Activated CD8-positive, alpha-beta T cell treated with anti-CD3 and anti-CD28 coated beads, Interleukin-2, amount 10 ng/mL, durations not matched to agents 7 days and 5 days (primary cell): ENCODE results near the gene C6orf132. TPM values are rescaled to one million over a fixed set of nuclear protein-coding genes. Genes with fewer than 3 reads are reported as not detected.

Experiments
- ATAC-seq: fragments of 150-1000 bp; cut with Tn5 transposase; one replicate; pipeline ENCODE4 v1.10.0; 2021; ENCODE audit warnings: moderate library complexity
- CTCF ChIA-PET: fragments of 350-600 bp; sonication (Branson Sonifier 250); formaldehyde crosslinking; loops from one replicate; lab custom pipeline; 2021; ENCODE audit warnings: antibody characterized with exemption; lab: Charles Lee
- POLR2A ChIA-PET: fragments of 350-600 bp; sonication (Branson Sonifier 250); formaldehyde crosslinking; loops from one replicate; lab custom pipeline; 2021; ENCODE audit warnings: antibody characterized with exemption; lab: Charles Lee
- DNase-seq: peaks from one replicate; pipeline ENCODE4 v3.0.0-alpha.2; 2020
- H3K27ac Mint-ChIP-seq: one replicate; pipeline ENCODE4 v1.8.0; 2021; ENCODE audit warnings: mild to moderate bottlenecking, mixed read lengths
- H3K27me3 Mint-ChIP-seq: one replicate; pipeline ENCODE4 v1.8.0; 2021; ENCODE audit warnings: low read depth, mixed read lengths
- H3K36me3 Mint-ChIP-seq: one replicate; pipeline ENCODE4 v1.8.0; 2021; ENCODE audit warnings: low read depth, mixed read lengths
- H3K4me1 Mint-ChIP-seq: one replicate; pipeline ENCODE4 v1.8.0; 2021; ENCODE audit warnings: low read depth, mixed read lengths
- H3K4me3 Mint-ChIP-seq: one replicate; pipeline ENCODE4 v1.8.0; 2021; ENCODE audit warnings: mild to moderate bottlenecking, mixed read lengths
- H3K9me3 Mint-ChIP-seq: one replicate; pipeline ENCODE4 v1.8.0; 2022; ENCODE audit warnings: mixed read lengths; ENCODE audit not compliant: insufficient read depth
- total RNA-seq, 2 experiments: library from RNA; stranded (reverse); gene quantifications; one replicate each; pipeline ENCODE4 v1.2.3, GENCODE V29; 2021

Gene C6orf132
- total RNA-seq, 2 experiments from 2014 or later: 0.03 TPM; not detected in 1

- ChIA-PET CTCF (interaction anchor here (1.7 kb wide), 1 partner anchor 19 kb away, joined by 10 read pairs; no protein-coding TSS in a partner anchor), POLR2A (no interaction called here)
- H3K27me3 Mint-ChIP-seq: no peaks in the 10 kb centered on the region
- H3K4me3 Mint-ChIP-seq: no peak overlapping the region
- H3K9me3 Mint-ChIP-seq: no peaks in the 10 kb centered on the region
- peaks cover 12% of the 10 kb centered on the region for H3K36me3 Mint-ChIP-seq
- DNase-seq (no peak), ATAC-seq (no peak)
- no peak overlapping the region for H3K27ac Mint-ChIP-seq
- H3K4me1 Mint-ChIP-seq: no peaks in the 10 kb centered on the region
These were observed 57.5 kb downstream of the C6orf132 start for GRCh38 chr6:42084889-42085288.

- no peak for ATAC-seq
- ChIA-PET CTCF (interaction anchor here (7.4 kb wide), 1 partner anchor 20 kb away, joined by 26 read pairs; no protein-coding TSS in a partner anchor), POLR2A (no interaction called here)
- no peak for DNase-seq
- Mint-ChIP-seq H3K4me3 (no peak overlapping the region), H3K4me1 (no peaks in the 10 kb centered on the region), H3K27ac (no peak overlapping the region), H3K27me3 (no peaks in the 10 kb centered on the region), H3K9me3 (no peaks in the 10 kb centered on the region), H3K36me3 (peaks cover 21% of the 10 kb centered on the region)
These were observed 58.9 kb downstream of the C6orf132 start for GRCh38 chr6:42083530-42083929.

GRCh38 chr6:42079941-42080464 is 62.4 kb downstream of the C6orf132 start:
- no peak overlapping the region for H3K4me3 Mint-ChIP-seq
- H3K4me1 Mint-ChIP-seq: no peaks in the 10 kb centered on the region
- CTCF ChIA-PET: interaction anchor here (0.8 to 7.4 kb wide), 4 partner anchors 12 to 294 kb away, joined by 3 to 26 read pairs (median 3); no protein-coding TSS in a partner anchor

GRCh38 chr6:42078386-42078785 is 64.0 kb downstream of the C6orf132 start:
- no peak overlapping the region for H3K4me3 Mint-ChIP-seq
- no peak overlapping the region for H3K27ac Mint-ChIP-seq
- ChIA-PET CTCF (interaction anchor here (7.4 kb wide), 1 partner anchor 25 kb away, joined by 26 read pairs; no protein-coding TSS in a partner anchor), POLR2A (no interaction called here)
- H3K4me1 Mint-ChIP-seq: no peaks in the 10 kb centered on the region
- H3K36me3 Mint-ChIP-seq: peaks cover 48% of the 10 kb centered on the region
- H3K9me3 Mint-ChIP-seq: no peaks in the 10 kb centered on the region
- no peaks in the 10 kb centered on the region for H3K27me3 Mint-ChIP-seq
- ATAC-seq: no peak
- no peak for DNase-seq

More at GRCh38 chr6:42079941-42080464, 62.4 kb downstream of the C6orf132 start:
- ATAC-seq: no peak
- peaks cover 41% of the 10 kb centered on the region for H3K36me3 Mint-ChIP-seq
- DNase-seq: no peak
- no peaks in the 10 kb centered on the region for H3K27me3 Mint-ChIP-seq
- no peak overlapping the region for H3K27ac Mint-ChIP-seq
- POLR2A ChIA-PET: no interaction called here
- no peaks in the 10 kb centered on the region for H3K9me3 Mint-ChIP-seq

- Mint-ChIP-seq H3K9me3 (no peaks in the 10 kb centered on the region), H3K4me1 (no peaks in the 10 kb centered on the region), H3K27me3 (no peaks in the 10 kb centered on the region), H3K27ac (no peak overlapping the region), H3K36me3 (peaks cover 53% of the 10 kb centered on the region), H3K4me3 (no peak overlapping the region)
- CTCF ChIA-PET: interaction anchor here (2.0 to 3.3 kb wide), 2 partner anchors 9 to 29 kb away, joined by 4 to 17 read pairs; no protein-coding TSS in a partner anchor
- POLR2A ChIA-PET: no interaction called here
- peak; percentile 61 for DNase-seq
- ATAC-seq: no peak
These were observed 67.1 kb downstream of the C6orf132 start for GRCh38 chr6:42075159-42075838.

GRCh38 chr6:42073287-42073686 is 69.1 kb downstream of the C6orf132 start:
- Mint-ChIP-seq H3K36me3 (peaks cover 39% of the 10 kb centered on the region), H3K9me3 (no peaks in the 10 kb centered on the region), H3K4me3 (no peak overlapping the region), H3K4me1 (no peaks in the 10 kb centered on the region), H3K27me3 (no peaks in the 10 kb centered on the region), H3K27ac (peak overlapping the region; percentile 17)
- ChIA-PET CTCF (interaction anchor here (1.1 to 3.3 kb wide), 2 partner anchors 31 to 152 kb away, joined by 3 to 17 read pairs; partner anchors contain the start of genes BYSL and MED20), POLR2A (no interaction called here)
- ATAC-seq (no peak), DNase-seq (no peak)

GRCh38 chr6:42071881-42072583 is 70.4 kb downstream of the C6orf132 start:
- Mint-ChIP-seq H3K36me3 (peaks cover 34% of the 10 kb centered on the region), H3K27ac (no peak overlapping the region), H3K4me1 (no peaks in the 10 kb centered on the region), H3K4me3 (no peak overlapping the region), H3K27me3 (no peaks in the 10 kb centered on the region), H3K9me3 (no peaks in the 10 kb centered on the region)
- POLR2A ChIA-PET: no interaction called here
- no peak for DNase-seq
- CTCF ChIA-PET: no interaction called here
- no peak for ATAC-seq

GRCh38 chr6:42068872-42069522 is 73.4 kb downstream of the C6orf132 start:
- Mint-ChIP-seq H3K27ac (no peak overlapping the region), H3K4me3 (no peak overlapping the region), H3K27me3 (no peaks in the 10 kb centered on the region), H3K36me3 (peaks cover 30% of the 10 kb centered on the region), H3K4me1 (no peaks in the 10 kb centered on the region), H3K9me3 (no peaks in the 10 kb centered on the region)
- ATAC-seq: no peak
- ChIA-PET CTCF (no interaction called here), POLR2A (no interaction called here)
- no peak for DNase-seq

- no peaks in the 10 kb centered on the region for H3K4me1 Mint-ChIP-seq
- ATAC-seq (no peak), DNase-seq (no peak)
- no peaks in the 10 kb centered on the region for H3K9me3 Mint-ChIP-seq
- H3K27me3 Mint-ChIP-seq: no peaks in the 10 kb centered on the region
- H3K27ac Mint-ChIP-seq: no peak overlapping the region
- H3K36me3 Mint-ChIP-seq: peaks cover 27% of the 10 kb centered on the region
- no peak overlapping the region for H3K4me3 Mint-ChIP-seq
- ChIA-PET CTCF (interaction anchor here (1.5 kb wide), 1 partner anchor 36 kb away, joined by 4 read pairs; no protein-coding TSS in a partner anchor), POLR2A (no interaction called here)
These were observed 74.2 kb downstream of the C6orf132 start for GRCh38 chr6:42068173-42068572.

- POLR2A ChIA-PET: interaction anchor here (1.2 kb wide), 1 partner anchor 10 kb away, joined by 6 read pairs; no protein-coding TSS in a partner anchor
- Mint-ChIP-seq H3K4me3 (no peak overlapping the region), H3K27ac (no peak overlapping the region), H3K36me3 (peaks cover 25% of the 10 kb centered on the region), H3K9me3 (no peaks in the 10 kb centered on the region), H3K27me3 (no peaks in the 10 kb centered on the region), H3K4me1 (no peaks in the 10 kb centered on the region)
- CTCF ChIA-PET: interaction anchor here (0.9 to 1.9 kb wide), 4 partner anchors 9 to 481 kb away, joined by 3 to 6 read pairs (median 4); partner anchors contain the start of genes BYSL and MED20
- ATAC-seq: no peak
- no peak for DNase-seq
These were observed 76.2 kb downstream of the C6orf132 start for GRCh38 chr6:42066156-42066675.

GRCh38 chr6:42059743-42060142 is 82.7 kb downstream of the C6orf132 start:
- Mint-ChIP-seq H3K27ac (no peak overlapping the region), H3K27me3 (no peaks in the 10 kb centered on the region)
- POLR2A ChIA-PET: no interaction called here

More at GRCh38 chr6:42059743-42060142, 82.7 kb downstream of the C6orf132 start:
- DNase-seq (no peak), ATAC-seq (no peak)
- Mint-ChIP-seq H3K4me3 (no peak overlapping the region), H3K4me1 (no peaks in the 10 kb centered on the region), H3K36me3 (peaks cover 70% of the 10 kb centered on the region), H3K9me3 (no peaks in the 10 kb centered on the region)
- CTCF ChIA-PET: no interaction called here
